ENCODE measurements around the gene TRIP6.

- no peak for TF ChIP-seq CTCF (IDR thresholded peaks at IDR 0.05; ENCODE audit: borderline replicate concordance, extremely low read depth, low read length, poor library complexity, severe bottlenecking)
- no peak for TF ChIP-seq EZH2 (IDR thresholded peaks at IDR 0.05; ENCODE audit: borderline replicate concordance, low read depth, low read length, severe bottlenecking)
Observed at GRCh38 chr7:100836812-100837098, 30.4 kb upstream of the TRIP6 start.

Measured in DND-41 (cell line).